Ishikawa (cell line): ENCODE results near the gene ATG7.

Source experiments
- CEBPB ChIP-seq: IDR thresholded peaks from 2 replicates; pipeline ENCODE4 v1.6.1; 2012
- CREB1 ChIP-seq: IDR thresholded peaks from 2 replicates; pipeline ENCODE4 v1.6.1; 2012; ENCODE audit warnings: low read depth
- EGR1 ChIP-seq: IDR thresholded peaks from 2 replicates; pipeline ENCODE4 v1.6.1; 2012
- EP300 ChIP-seq: IDR thresholded peaks from 2 replicates; pipeline ENCODE4 v1.6.1; 2012; ENCODE audit warnings: borderline replicate concordance
- FOXM1 ChIP-seq: IDR thresholded peaks from 2 replicates; pipeline ENCODE4 v1.6.1; 2012; ENCODE audit warnings: low read depth, borderline replicate concordance
- MAX ChIP-seq: IDR thresholded peaks from 2 replicates; pipeline ENCODE4 v1.6.1; 2012
- NFIC ChIP-seq: IDR thresholded peaks from 2 replicates; pipeline ENCODE4 v1.6.1; 2012
- RAD21 ChIP-seq: IDR thresholded peaks from 2 replicates; pipeline ENCODE4 v1.6.1; 2012; ENCODE audit warnings: low read depth
- REST ChIP-seq: IDR thresholded peaks from 2 replicates; pipeline ENCODE4 v1.6.1; 2012; ENCODE audit warnings: low read depth, mild to moderate bottlenecking
- TAF1 ChIP-seq: IDR thresholded peaks from 2 replicates; pipeline ENCODE4 v1.6.1; 2012; ENCODE audit warnings: low read depth, mild to moderate bottlenecking
- TCF12 ChIP-seq: IDR thresholded peaks from 2 replicates; pipeline ENCODE4 v1.6.1; 2012; ENCODE audit warnings: low read depth
- TEAD4 ChIP-seq: IDR thresholded peaks from 2 replicates; pipeline ENCODE4 v1.6.1; 2012
- USF1 ChIP-seq: IDR thresholded peaks from 2 replicates; pipeline ENCODE4 v1.6.1; 2012
- YY1 ChIP-seq: IDR thresholded peaks from 2 replicates; pipeline ENCODE4 v1.6.1; 2012; ENCODE audit warnings: low read depth
- ZBTB7A ChIP-seq: IDR thresholded peaks from 2 replicates; pipeline ENCODE4 v1.6.1; 2012; ENCODE audit warnings: low read depth

Gene ATG7

DNA sequence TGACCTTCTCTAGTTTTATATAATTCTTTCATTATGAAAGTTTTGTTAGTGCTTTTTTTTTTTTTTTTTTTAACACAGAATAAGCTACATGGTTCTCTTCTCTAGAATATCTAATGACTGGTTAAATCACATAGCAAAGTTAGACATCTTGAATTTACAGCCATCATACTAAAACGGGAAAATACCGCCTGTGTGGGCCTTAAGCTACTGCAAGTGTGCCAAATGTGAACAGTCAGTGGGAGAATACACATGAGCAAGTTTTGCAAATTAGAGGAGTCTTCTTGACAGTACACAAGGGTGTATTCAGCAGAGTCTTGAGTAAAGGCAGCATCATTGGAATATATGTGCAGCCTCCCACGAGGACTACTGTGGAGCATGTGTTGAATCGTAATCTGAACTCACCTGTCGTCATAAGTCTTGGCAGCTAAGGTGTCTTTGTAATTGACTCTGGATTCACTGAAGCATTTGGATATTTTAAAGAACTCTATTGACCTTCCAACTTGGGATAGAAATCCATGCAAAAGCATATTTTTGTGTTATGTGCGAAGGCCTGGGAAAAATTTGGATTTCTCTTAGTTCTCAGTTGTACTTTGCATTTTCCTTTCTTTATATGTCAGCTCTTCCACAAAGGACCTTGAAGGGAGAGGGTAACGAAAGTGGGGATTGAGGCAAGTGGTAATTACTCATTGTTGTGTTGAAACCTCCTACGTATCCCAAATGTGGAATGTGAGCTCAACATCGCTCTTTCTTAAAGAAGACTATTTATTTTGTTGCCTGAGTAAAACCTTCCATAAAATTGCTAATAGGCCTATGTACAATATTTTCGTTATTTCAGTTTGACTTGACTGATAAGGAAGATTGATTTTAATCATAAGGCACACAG, 117.4 kb downstream of the ATG7 start:
- TF ChIP-seq YY1 (no peak), CEBPB (no peak), MAX (peak; percentile 29; the same call in 1 of the 2 replicates), EGR1 (no peak)

DNA sequence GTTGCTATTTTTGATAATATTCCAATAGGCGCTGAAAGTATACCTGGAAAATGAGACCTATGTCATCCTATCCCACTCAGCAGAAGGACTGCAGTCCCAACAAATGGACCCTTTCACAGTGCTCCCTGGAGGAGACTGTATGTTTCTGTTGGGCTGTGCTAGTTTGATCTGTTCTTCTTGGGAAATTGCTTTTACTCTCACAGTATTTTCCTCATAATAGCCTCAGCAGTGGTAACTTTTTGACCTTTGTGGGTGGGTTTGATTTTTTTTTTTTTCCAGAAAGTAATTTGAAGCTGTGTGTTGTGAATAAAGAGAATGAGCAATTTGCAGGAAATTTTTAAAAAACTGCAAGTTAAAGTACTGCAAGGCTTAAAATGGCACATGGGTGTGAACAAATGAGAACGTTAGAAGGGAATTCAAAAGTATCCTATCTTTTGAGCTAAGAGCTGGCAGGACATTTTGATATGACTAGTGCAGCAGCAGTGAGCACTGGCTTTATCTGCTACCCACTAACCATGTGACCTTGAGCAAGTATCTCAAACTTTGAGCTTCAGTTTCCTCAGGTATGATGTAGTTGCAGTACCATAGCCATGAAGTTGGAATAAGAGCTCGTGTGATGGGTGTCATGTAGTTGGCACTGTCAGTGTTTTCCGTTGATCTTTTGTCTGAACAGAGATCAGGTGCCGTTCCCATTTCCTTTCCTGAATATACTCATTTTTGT, 118.4 kb downstream of the ATG7 start:
- TF ChIP-seq FOXM1 (no peak), REST (no peak), CREB1 (no peak), TCF12 (no peak), TAF1 (no peak), USF1 (no peak), TEAD4 (no peak), EGR1 (no peak), MAX (no peak), EP300 (no peak)

GRCh38 chr3:11391174-11391879, 119.1 kb downstream of the ATG7 start:
- no peak for TF ChIP-seq CREB1
- no peak for TF ChIP-seq REST
- no peak for TF ChIP-seq YY1
- no peak for TF ChIP-seq TEAD4
- no peak for TF ChIP-seq CEBPB
- TF ChIP-seq ZBTB7A, result no peak
- TF ChIP-seq NFIC, result no peak
- no peak for TF ChIP-seq TAF1
- no peak for TF ChIP-seq MAX
- TF ChIP-seq EP300, result no peak
- TF ChIP-seq FOXM1, result no peak
- TF ChIP-seq RAD21, result no peak
- no peak for TF ChIP-seq EGR1
- no peak for TF ChIP-seq USF1
- no peak for TF ChIP-seq TCF12

DNA sequence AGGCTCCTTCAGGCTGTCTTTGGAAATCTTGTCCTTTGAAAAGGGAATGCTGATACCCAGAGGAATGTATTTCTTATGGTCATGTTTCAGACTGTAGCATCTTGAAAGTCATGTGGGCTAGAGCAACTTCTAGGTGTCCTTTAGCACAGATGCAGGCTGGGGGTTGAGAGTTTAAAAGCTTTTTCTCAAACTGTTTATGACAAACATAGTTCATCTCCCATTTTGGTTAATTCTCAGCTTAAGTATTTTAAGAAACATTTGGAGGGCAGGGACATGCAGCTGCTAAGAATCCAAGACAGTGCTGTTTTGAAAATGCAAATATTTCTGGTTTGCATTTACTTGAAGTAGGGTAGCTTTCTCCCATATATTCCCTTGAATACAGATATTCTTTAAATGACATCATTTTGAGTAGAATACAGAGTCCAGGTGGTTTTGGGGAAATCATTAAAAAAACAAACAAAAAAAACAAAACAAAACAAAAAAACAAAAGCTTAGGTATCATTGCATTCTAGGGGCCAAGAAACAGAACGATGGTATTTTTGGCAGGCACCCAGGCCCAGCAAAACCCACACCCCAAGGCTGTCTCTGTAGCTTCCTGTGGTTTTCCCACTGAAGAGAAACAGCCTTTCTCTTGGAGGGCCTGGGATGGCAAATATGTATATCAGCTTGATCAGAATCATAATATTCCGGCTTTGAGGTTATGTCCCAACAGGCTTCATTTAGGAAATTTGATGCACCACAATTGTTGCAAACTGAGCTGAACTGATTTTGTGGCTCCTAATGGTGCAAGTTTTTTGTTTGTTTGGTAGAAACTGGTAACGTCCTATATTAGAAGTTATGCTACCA, 120.0 kb downstream of the ATG7 start:
- TF ChIP-seq YY1, result no peak
- no peak for TF ChIP-seq EGR1
- TF ChIP-seq NFIC, result peak; percentile 16; the same call in 1 of the 2 replicates

- TF ChIP-seq TAF1 (no peak), CEBPB (no peak), TEAD4 (no peak), REST (no peak), CREB1 (no peak), USF1 (no peak), ZBTB7A (no peak), RAD21 (no peak), FOXM1 (no peak), YY1 (no peak), EP300 (no peak), EGR1 (no peak), MAX (no peak), TCF12 (no peak), NFIC (no peak)
These were observed 120.6 kb downstream of the ATG7 start for GRCh38 chr3:11392860-11393114.
